ENCODE measurements around the gene SAMD4B.

The SAMD4B gene

GRCh38 chr19:39411081-39411831, 69.0 kb downstream of the SAMD4B start:
- DNase-seq = no peak

GRCh38 chr19:39411832-39412099, 69.5 kb downstream of the SAMD4B start:
- peak; percentile 93 for DNase-seq

GRCh38 chr19:39412100-39412866, 70.1 kb downstream of the SAMD4B start, which contains the start of gene PLEKHG2:
Gene PLEKHG2, plus strand, starts transcription at chr19:39412669. Its CDS starts 1,418 bp downstream, at chr19:39414087.
- DNase-seq = peak; percentile 97

- no peak for DNase-seq
Observed at GRCh38 chr19:39412867-39413271, 70.6 kb downstream of the SAMD4B start.

- DNase-seq = no peak
Observed at GRCh38 chr19:39413272-39413910, 71.2 kb downstream of the SAMD4B start.

- no peak for DNase-seq
Observed at GRCh38 chr19:39413911-39414608, 71.8 kb downstream of the SAMD4B start.

- no peak for DNase-seq
Observed at GRCh38 chr19:39415111-39416046, 73.2 kb downstream of the SAMD4B start.

- DNase-seq = no peak
Observed at GRCh38 chr19:39416152-39417120, 74.2 kb downstream of the SAMD4B start.

GRCh38 chr19:39417463-39418181, 75.4 kb downstream of the SAMD4B start:
- DNase-seq = no peak

- no peak for DNase-seq
Observed at GRCh38 chr19:39419003-39419402, 76.8 kb downstream of the SAMD4B start.

- DNase-seq = no peak
Observed at GRCh38 chr19:39420769-39421168, 78.5 kb downstream of the SAMD4B start.

- no peak for DNase-seq
Observed at GRCh38 chr19:39422020-39422419, 79.8 kb downstream of the SAMD4B start.

GRCh38 chr19:39423258-39424086, 81.3 kb downstream of the SAMD4B start:
- DNase-seq = no peak

- no peak for DNase-seq
Observed at GRCh38 chr19:39424934-39425333, 82.7 kb downstream of the SAMD4B start.

GRCh38 chr19:39425744-39426143, 83.5 kb downstream of the SAMD4B start:
- DNase-seq = no peak

GRCh38 chr19:39426170-39426569, 83.9 kb downstream of the SAMD4B start:
- DNase-seq = no peak

GRCh38 chr19:39427707-39428106, 85.5 kb downstream of the SAMD4B start:
- DNase-seq = no peak

GRCh38 chr19:39428283-39429112, 86.3 kb downstream of the SAMD4B start:
- DNase-seq = no peak
